Spleen (tissue), 11 donors: ENCODE measurements around the gene NUDT3. TPM values are rescaled to one million over a fixed set of nuclear protein-coding genes. Genes with fewer than 3 reads are reported as not detected.

ENCODE experiments used
- DNase-seq: peaks from one replicate; pipeline ENCODE4 v3.0.0-alpha.2; 2020
- H3K27ac ChIP-seq, 8 donors: fragments of 200-600 bp; sonication (generic) in 7 of 8; 1 replicate in 4 of 8; 2 replicates in 4 of 8; pipeline versions ENCODE4 v1.5.0 to v1.8.0; 2016 to 2021; ENCODE audit warnings: inconsistent platforms in 4 of 8, mild to moderate bottlenecking in 4 of 8, moderate library complexity in 1 of 8
- H3K27me3 ChIP-seq, 7 donors: fragments of 200-600 bp; sonication (generic) in 6 of 7; replicated peaks in 1 of 7; 1 replicate in 4 of 7; 2 replicates in 3 of 7; pipeline versions ENCODE4 v1.5.0 to v1.8.0; 2016 to 2021; ENCODE audit warnings: inconsistent platforms in 3 of 7, mild to moderate bottlenecking in 1 of 7
- H3K36me3 ChIP-seq, 6 donors: fragments of 200-600 bp; sonication (generic) in 5 of 6; 1 replicate in 4 of 6; 2 replicates in 2 of 6; pipeline versions ENCODE4 v1.5.0 to v1.8.0; 2016 to 2021; ENCODE audit warnings: inconsistent platforms in 2 of 6
- H3K4me1 ChIP-seq, 6 donors: fragments of 200-600 bp; sonication (generic) in 5 of 6; 1 replicate in 3 of 6; 2 replicates in 3 of 6; pipeline versions ENCODE4 v1.5.0 to v1.8.0; 2016 to 2021; ENCODE audit warnings: inconsistent platforms in 3 of 6
- H3K4me3 ChIP-seq, 8 donors: fragments of 200-600 bp; sonication (generic) in 7 of 8; 1 replicate in 4 of 8; 2 replicates in 4 of 8; pipeline versions ENCODE4 v1.5.0 to v1.8.0; 2016 to 2021; ENCODE audit warnings: inconsistent platforms in 4 of 8, mild to moderate bottlenecking in 4 of 8, moderate library complexity in 2 of 8
- H3K9me3 ChIP-seq, 8 donors: fragments of 200-600 bp; sonication (generic) in 7 of 8; 1 replicate in 4 of 8; 2 replicates in 4 of 8; pipeline versions ENCODE4 v1.5.0 to v1.8.0; 2016 to 2021; ENCODE audit warnings: inconsistent platforms in 4 of 8
- POLR2A ChIP-seq, 3 donors: fragments of 450-650 bp; IDR thresholded peaks; one replicate each; pipeline ENCODE4 v1.5.1; 2017; ENCODE audit warnings: antibody characterized with exemption in 3 of 3, mild to moderate bottlenecking in 1 of 3
- POLR2AphosphoS5 ChIP-seq, 3 donors: sonication (generic); formaldehyde crosslinking; IDR thresholded peaks; one replicate each; pipeline ENCODE4 v1.5.1; 2017; ENCODE audit warnings: antibody characterized with exemption in 3 of 3
- WGBS, 5 donors: extraction: QIAGEN DNeasy Blood & Tissue Kit in 3 of 5; methylation state at CpG; one replicate each; pipeline versions ENCODE4 v1.1.5 to v1.1.7; 2013 to 2018; 5-methylcytosine and 5-hydroxymethylcytosine counted together
- intact Hi-C: fragments of 100-400 bp; cut with DNase I; formaldehyde crosslinking; loops from one replicate; pipeline ENCODE4 v1.15.0; 2023; ENCODE audit warnings: low total_unique reads
- polyA plus RNA-seq, 3 donors: library from polyadenylated mRNA; stranded (reverse); fragments of 200-250 nt; gene quantifications; one replicate each; pipeline ENCODE4 v1.2.1, GENCODE V29; 2013
- total RNA-seq, 7 donors: library from RNA; depleted of rRNA in 3 of 7; stranded (reverse); fragments of >200 nt in 3 of 7; fragmentation: NEBNext Ultra II Directional in 4 of 7; extraction: Animal tissue kit (Norgen Biotek cat#: 25700) in 4 of 7; gene quantifications; one replicate each; pipeline versions ENCODE4 v1.1.0 to v1.2.1, GENCODE V29; 2016 to 2021
- TF ChIP-seq, protein P1 (sequence below), 11 experiments: fragments of 200-600 bp in 7 of 11; fragments of 450-650 bp in 4 of 11; sonication (generic) in 4 of 11; IDR thresholded peaks in 8 of 11; conservative IDR thresholded peaks in 3 of 11; 1 replicate in 7 of 11; 2 replicates in 4 of 11; pipeline versions ENCODE4 v1.4.0 to v1.8.0; 2016 to 2021; ENCODE audit warnings: antibody characterized with exemption in 11 of 11, inconsistent platforms in 4 of 11, mild to moderate bottlenecking in 1 of 11
- donor health status: healthy with polysubstance abuse.
- donor health status: DM: no; HTN: no; CAD: no; lungs with moderate emphysema.
- donor health status: DM: no; HTN: no; CAD: no.
- donor health status: Bipolar disorder and iron deficiency.
- donor health status: healthy.
- donor health status: DM: no; HTN: no; CAD: no.
- donor health status: DM: yes; HTN: yes; CAD: no.

The NUDT3 gene
- total and polyA plus RNA-seq, 10 donors = 9.2 to 54.2 (median 37.8) TPM

DNA sequence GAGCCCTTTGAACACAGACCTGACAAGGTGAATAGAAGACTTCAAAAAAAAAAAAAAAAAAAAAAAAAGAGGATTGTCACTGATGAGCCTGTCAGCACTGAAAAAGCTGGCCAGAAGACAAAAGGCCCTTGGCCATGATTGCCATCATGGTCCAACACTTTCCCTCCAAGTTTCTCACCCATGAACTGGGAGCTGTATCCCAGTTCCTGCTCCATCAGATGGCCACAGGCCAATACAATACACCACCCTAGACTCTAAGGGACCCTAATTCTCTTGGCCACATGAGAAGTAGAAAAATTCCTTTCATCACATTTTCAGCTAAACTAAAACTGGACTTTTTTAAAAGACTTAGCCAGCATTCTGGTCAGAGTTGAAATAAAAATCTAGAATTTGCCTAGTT lies 50.2 kb downstream of the NUDT3 start:
- no peaks in the 10 kb centered on the region for H3K27me3 ChIP-seq
- peaks cover 11 to 93% (median 48%) of the 10 kb centered on the region in 6 donors for H3K4me1 ChIP-seq
- H3K36me3 ChIP-seq = peaks cover 0 to 20% (median 7%) of the 10 kb centered on the region in 6 donors
- H3K9me3 ChIP-seq = no peaks in the 10 kb centered on the region
- no peak overlapping the region for H3K4me3 ChIP-seq
- peak overlapping the region in 1 of 8 donors; percentile 0 for H3K27ac ChIP-seq
- TF ChIP-seq, protein P1, sequence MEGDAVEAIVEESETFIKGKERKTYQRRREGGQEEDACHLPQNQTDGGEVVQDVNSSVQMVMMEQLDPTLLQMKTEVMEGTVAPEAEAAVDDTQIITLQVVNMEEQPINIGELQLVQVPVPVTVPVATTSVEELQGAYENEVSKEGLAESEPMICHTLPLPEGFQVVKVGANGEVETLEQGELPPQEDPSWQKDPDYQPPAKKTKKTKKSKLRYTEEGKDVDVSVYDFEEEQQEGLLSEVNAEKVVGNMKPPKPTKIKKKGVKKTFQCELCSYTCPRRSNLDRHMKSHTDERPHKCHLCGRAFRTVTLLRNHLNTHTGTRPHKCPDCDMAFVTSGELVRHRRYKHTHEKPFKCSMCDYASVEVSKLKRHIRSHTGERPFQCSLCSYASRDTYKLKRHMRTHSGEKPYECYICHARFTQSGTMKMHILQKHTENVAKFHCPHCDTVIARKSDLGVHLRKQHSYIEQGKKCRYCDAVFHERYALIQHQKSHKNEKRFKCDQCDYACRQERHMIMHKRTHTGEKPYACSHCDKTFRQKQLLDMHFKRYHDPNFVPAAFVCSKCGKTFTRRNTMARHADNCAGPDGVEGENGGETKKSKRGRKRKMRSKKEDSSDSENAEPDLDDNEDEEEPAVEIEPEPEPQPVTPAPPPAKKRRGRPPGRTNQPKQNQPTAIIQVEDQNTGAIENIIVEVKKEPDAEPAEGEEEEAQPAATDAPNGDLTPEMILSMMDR (IDR thresholded peaks at IDR 0.05 in 8 of 11, conservative IDR thresholded peaks at IDR 0.05 in 3 of 11) = no peak
- no peak for TF ChIP-seq POLR2AphosphoS5 (IDR thresholded peaks at IDR 0.05)
- no peak for TF ChIP-seq POLR2A (IDR thresholded peaks at IDR 0.05)
- intact Hi-C loops = no loop called here
- DNase-seq = no peak

DNA sequence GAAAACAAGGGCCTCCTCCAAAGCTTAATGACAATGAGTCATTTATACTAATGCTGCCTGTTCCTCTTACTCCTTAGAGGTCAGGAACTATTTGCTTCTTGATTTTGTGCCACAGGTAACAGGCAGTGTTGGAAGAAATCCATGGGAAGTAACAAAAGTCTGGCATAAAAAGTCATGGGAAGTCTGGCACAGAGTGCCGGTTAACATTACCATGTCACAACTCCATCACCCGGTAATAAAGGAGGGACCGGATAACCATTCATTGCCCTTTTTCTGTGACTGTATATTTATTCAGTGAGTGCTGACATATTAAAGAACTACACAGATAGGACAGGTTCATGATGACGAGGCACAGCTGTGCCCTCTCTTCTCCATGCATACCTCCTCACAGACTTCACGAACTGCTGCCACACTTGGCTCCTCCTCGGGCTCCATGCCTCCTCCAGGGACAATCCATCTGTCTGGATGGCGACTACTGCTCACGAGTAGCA lies 50.9 kb downstream of the NUDT3 start:
- Histone ChIP-seq H3K36me3 (peaks cover 0 to 20% (median 7%) of the 10 kb centered on the region in 6 donors), H3K27me3 (no peaks in the 10 kb centered on the region), H3K4me1 (peaks cover 14 to 93% (median 50%) of the 10 kb centered on the region in 6 donors), H3K9me3 (no peaks in the 10 kb centered on the region), H3K27ac (no peak overlapping the region), H3K4me3 (no peak overlapping the region)
- DNase-seq = no peak
- intact Hi-C loops = no loop called here
- TF ChIP-seq POLR2A (IDR thresholded peaks at IDR 0.05) (no peak), POLR2AphosphoS5 (IDR thresholded peaks at IDR 0.05) (no peak)
- TF ChIP-seq, protein P1 (IDR thresholded peaks at IDR 0.05 in 8 of 11, conservative IDR thresholded peaks at IDR 0.05 in 3 of 11) = no peak
- 86 to 94% (median 89%) methylated on average over 8 of the region's 8 CpGs for WGBS, 5 donors

DNA sequence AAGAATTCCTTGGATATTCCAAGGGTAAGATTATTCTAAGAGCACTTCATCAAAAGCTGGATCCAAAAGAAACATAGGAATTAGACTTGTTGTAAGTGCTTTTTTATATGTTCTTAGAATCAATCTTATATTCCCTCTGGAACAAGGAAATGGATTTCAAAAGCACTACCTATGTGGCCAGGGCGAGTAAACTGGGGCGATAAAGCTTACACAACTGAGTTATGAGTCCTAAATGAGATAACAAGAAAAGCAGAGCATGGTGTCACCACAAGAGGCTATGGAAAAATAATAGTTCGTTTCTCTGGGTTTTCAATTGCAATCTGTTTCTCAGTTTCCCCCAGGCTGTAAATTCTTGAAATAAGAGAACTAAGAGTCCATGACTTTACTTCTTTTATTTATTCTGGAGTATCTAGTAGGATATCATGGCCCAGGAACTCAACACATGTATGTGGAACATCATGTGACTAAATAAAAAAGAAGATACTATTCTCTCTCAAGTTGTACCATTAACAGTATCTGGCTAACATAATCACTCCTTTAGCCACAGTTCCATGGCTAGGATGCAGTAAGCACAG lies 51.5 kb downstream of the NUDT3 start:
- WGBS, 5 donors = 64 to 97% (median 81%) methylated on average over 3 of the region's 3 CpGs
- intact Hi-C loops = no loop called here
- no peak for DNase-seq
- Histone ChIP-seq H3K4me3 (no peak overlapping the region), H3K9me3 (no peaks in the 10 kb centered on the region), H3K27me3 (no peaks in the 10 kb centered on the region), H3K36me3 (peaks cover 0 to 20% (median 7%) of the 10 kb centered on the region in 6 donors), H3K27ac (no peak overlapping the region), H3K4me1 (peaks cover 10 to 89% (median 45%) of the 10 kb centered on the region in 6 donors)
- TF ChIP-seq, protein P1 (IDR thresholded peaks at IDR 0.05 in 8 of 11, conservative IDR thresholded peaks at IDR 0.05 in 3 of 11) = no peak

DNA sequence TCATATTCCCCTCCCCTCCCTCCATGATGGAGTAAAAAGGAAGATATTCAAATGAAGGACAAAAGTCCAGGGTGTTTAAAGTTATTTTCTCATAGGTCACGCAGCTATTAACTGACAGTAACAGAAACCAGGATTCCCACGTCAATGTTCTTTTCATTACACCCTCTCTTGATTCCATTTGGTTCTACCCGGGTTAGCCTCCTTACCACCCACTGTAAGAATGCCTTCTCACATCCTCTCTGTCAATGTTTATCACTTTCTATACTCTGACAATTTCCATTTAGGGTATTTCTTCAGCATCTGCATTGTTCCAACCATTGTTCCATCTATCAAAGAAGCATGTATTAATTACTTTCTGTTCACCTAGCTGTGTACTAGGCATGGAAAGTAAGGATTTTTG lies 52.1 kb downstream of the NUDT3 start:
- WGBS, 5 donors = 79 to 86% (median 82%) methylated on average over 3 of the region's 3 CpGs
- no peak overlapping the region for H3K4me3 ChIP-seq
- TF ChIP-seq POLR2A (IDR thresholded peaks at IDR 0.05) (no peak), POLR2AphosphoS5 (IDR thresholded peaks at IDR 0.05) (no peak)
- TF ChIP-seq, protein P1 (IDR thresholded peaks at IDR 0.05 in 8 of 11, conservative IDR thresholded peaks at IDR 0.05 in 3 of 11) = no peak
- DNase-seq = no peak
- H3K4me1 ChIP-seq = peaks cover 10 to 84% (median 43%) of the 10 kb centered on the region in 6 donors
- H3K36me3 ChIP-seq = peaks cover 0 to 20% (median 7%) of the 10 kb centered on the region in 6 donors
- H3K9me3 ChIP-seq = no peaks in the 10 kb centered on the region
- intact Hi-C loops = no loop called here
- no peaks in the 10 kb centered on the region for H3K27me3 ChIP-seq
- H3K27ac ChIP-seq = no peak overlapping the region
